HEK293 (cell line): ENCODE measurements around the gene KRTAP5-1.

Experiments used
- GLI4 ChIP-seq: fragments of 450-650 bp; formaldehyde crosslinking; IDR thresholded peaks from 2 replicates; pipeline ENCODE4 v1.5.1; 2016; ENCODE audit warnings: missing biosample characterization, missing genetic modification characterization
- KLF8 ChIP-seq: fragments of 450-650 bp; formaldehyde crosslinking; IDR thresholded peaks from 2 replicates; pipeline ENCODE4 v1.5.1; 2016; ENCODE audit warnings: missing biosample characterization, missing genetic modification characterization
- MEIS1 ChIP-seq: sonication (generic); formaldehyde crosslinking; IDR thresholded peaks from 2 replicates; pipeline ENCODE4 v1.8.1; 2022; ENCODE audit warnings: missing genetic modification reagents, mild to moderate bottlenecking, borderline replicate concordance
- REPIN1 ChIP-seq: fragments of 450-650 bp; formaldehyde crosslinking; IDR thresholded peaks from 2 replicates; pipeline ENCODE4 v1.5.1; 2017; ENCODE audit warnings: missing biosample characterization, missing genetic modification characterization, low read depth
- WT1 ChIP-seq: fragments of 450-650 bp; formaldehyde crosslinking; IDR thresholded peaks from 2 replicates; pipeline ENCODE4 v1.5.1; 2016; ENCODE audit warnings: missing biosample characterization, missing genetic modification characterization
- ZNF274 ChIP-seq, 2 experiments: fragments of 200-500 bp in 1 of 2; fragments of 450-650 bp in 1 of 2; sonication (Bioruptor generic) in 1 of 2; formaldehyde crosslinking in 1 of 2; IDR thresholded peaks; 2 replicates each; pipeline versions ENCODE4 v1.5.1 to v1.6.1; 2014 to 2016; ENCODE audit warnings: borderline replicate concordance in 1 of 2, inconsistent platforms in 1 of 2, low read length in 1 of 2, missing biosample characterization in 1 of 2, missing genetic modification characterization in 1 of 2
- ZNF37A ChIP-seq: fragments of 450-650 bp; IDR thresholded peaks from 2 replicates; pipeline ENCODE4 v1.5.1; 2018; ENCODE audit warnings: missing biosample characterization, missing genetic modification characterization
- ZNF571 ChIP-seq: fragments of 450-650 bp; formaldehyde crosslinking; IDR thresholded peaks from 2 replicates; pipeline ENCODE4 v1.5.0; 2017; ENCODE audit warnings: missing biosample characterization, missing genetic modification characterization
- ZNF677 ChIP-seq: fragments of 450-650 bp; IDR thresholded peaks from 2 replicates; pipeline ENCODE4 v1.5.0; 2018; ENCODE audit warnings: missing biosample characterization, mild to moderate bottlenecking, missing genetic modification characterization, moderate library complexity
- ZNF76 ChIP-seq: fragments of 450-650 bp; formaldehyde crosslinking; IDR thresholded peaks from 2 replicates; pipeline ENCODE4; 2016; ENCODE audit warnings: low read depth, missing biosample characterization, missing genetic modification characterization, borderline replicate concordance
- TF ChIP-seq, protein P1 (sequence below): fragments of 450-650 bp; formaldehyde crosslinking; IDR thresholded peaks from 2 replicates; pipeline ENCODE4 v1.5.1; 2016; ENCODE audit warnings: missing biosample characterization, missing genetic modification characterization, low read depth
- TF ChIP-seq, protein P2 (sequence below): fragments of 450-650 bp; formaldehyde crosslinking; IDR thresholded peaks from 2 replicates; pipeline ENCODE4 v1.5.1; 2016; ENCODE audit warnings: missing biosample characterization, missing genetic modification characterization

DNA sequence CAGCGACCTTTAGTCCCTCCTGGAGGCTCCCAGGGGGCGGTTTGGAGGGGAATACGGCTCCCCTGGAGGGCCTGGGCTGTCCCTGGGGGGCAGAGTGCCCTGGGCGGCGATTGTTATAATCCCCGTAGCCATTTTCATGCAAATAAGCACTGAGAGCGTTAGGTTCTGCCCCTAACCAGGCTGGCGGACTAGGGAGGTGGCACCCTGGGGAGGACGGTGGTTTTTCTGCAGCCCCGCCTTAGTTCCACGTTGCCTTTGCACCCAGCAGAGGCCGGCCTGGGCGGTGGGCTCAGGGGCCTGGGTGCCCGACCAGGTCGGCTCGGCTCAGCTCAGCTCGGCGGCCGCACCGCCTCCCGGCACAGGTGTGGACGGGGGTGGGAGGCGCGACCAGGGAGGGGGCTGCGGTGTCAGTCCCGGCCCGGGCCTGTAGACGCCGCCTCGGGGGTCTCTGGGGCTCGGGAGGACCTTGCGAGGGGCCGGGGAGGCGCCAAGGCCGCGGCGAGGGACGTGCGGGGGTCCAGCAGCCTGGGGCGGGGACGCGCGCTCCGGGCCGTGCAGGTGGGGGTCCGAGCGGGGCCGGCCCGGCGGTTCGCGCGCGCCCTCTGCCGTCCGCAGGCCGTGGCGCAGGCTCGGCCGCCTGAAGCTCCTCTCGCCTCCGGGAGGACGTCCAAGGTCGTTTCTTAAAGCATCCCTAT lies 10.7 kb downstream of the KRTAP5-1 start:
- TF ChIP-seq ZNF274 (IDR thresholded peaks at IDR 0.05; ENCODE audit: low read length) (no peak), ZNF274 (tag by site-specific recombination; IDR thresholded peaks at IDR 0.05; ENCODE audit: borderline replicate concordance) (no peak), REPIN1 (tag by site-specific recombination) (no peak), ZNF571 (no peak), KLF8 (no peak; the same call in 1 of the 2 replicates), MEIS1 (CRISPR knock-in tag) (no peak), GLI4 (tag by site-specific recombination) (no peak), ZNF677 (tag by site-specific recombination) (no peak), WT1 (tag by site-specific recombination) (peak; percentile 20; the same call in 1 of the 2 replicates), ZNF37A (no peak), ZNF76 (tag by site-specific recombination) (no peak)
- TF ChIP-seq, protein P1, sequence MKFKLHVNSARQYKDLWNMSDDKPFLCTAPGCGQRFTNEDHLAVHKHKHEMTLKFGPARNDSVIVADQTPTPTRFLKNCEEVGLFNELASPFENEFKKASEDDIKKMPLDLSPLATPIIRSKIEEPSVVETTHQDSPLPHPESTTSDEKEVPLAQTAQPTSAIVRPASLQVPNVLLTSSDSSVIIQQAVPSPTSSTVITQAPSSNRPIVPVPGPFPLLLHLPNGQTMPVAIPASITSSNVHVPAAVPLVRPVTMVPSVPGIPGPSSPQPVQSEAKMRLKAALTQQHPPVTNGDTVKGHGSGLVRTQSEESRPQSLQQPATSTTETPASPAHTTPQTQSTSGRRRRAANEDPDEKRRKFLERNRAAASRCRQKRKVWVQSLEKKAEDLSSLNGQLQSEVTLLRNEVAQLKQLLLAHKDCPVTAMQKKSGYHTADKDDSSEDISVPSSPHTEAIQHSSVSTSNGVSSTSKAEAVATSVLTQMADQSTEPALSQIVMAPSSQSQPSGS (tag by site-specific recombination), result no peak
- TF ChIP-seq, protein P2, sequence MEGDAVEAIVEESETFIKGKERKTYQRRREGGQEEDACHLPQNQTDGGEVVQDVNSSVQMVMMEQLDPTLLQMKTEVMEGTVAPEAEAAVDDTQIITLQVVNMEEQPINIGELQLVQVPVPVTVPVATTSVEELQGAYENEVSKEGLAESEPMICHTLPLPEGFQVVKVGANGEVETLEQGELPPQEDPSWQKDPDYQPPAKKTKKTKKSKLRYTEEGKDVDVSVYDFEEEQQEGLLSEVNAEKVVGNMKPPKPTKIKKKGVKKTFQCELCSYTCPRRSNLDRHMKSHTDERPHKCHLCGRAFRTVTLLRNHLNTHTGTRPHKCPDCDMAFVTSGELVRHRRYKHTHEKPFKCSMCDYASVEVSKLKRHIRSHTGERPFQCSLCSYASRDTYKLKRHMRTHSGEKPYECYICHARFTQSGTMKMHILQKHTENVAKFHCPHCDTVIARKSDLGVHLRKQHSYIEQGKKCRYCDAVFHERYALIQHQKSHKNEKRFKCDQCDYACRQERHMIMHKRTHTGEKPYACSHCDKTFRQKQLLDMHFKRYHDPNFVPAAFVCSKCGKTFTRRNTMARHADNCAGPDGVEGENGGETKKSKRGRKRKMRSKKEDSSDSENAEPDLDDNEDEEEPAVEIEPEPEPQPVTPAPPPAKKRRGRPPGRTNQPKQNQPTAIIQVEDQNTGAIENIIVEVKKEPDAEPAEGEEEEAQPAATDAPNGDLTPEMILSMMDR, result no peak
